Esophagus muscularis mucosa (tissue), 3 donors: Measurements from ENCODE around the gene RAE1.

Experiments
- CTCF ChIP-seq, 3 experiments: fragments of 200-600 bp in 2 of 3; fragments of 450-650 bp in 1 of 3; sonication (generic) in 2 of 3; IDR thresholded peaks; one replicate each; pipeline ENCODE4 v1.5.1; 2017 to 2019; ENCODE audit warnings: antibody characterized with exemption in 3 of 3, mild to moderate bottlenecking in 2 of 3, moderate library complexity in 1 of 3
- POLR2A ChIP-seq: fragments of 450-650 bp; IDR thresholded peaks from one replicate; pipeline ENCODE4 v1.6.1; 2017; ENCODE audit warnings: antibody characterized with exemption, moderate library complexity, mild to moderate bottlenecking, low read depth

- no peak for TF ChIP-seq POLR2A
- no peak for TF ChIP-seq CTCF (IDR thresholded peaks at IDR 0.05)
Measured at GRCh38 chr20:57407541-57407956, 56.5 kb downstream of the RAE1 start.
